GM21447 (cell line): ENCODE results near the gene SBF2.
"Not testable (repeated sequence)": the region's sequence is repeated elsewhere in the genome, so short reads cannot be mapped to it uniquely, and the experiment has no call there.

Experiments
- ATAC-seq: cut with Tn5 transposase; IDR thresholded peaks from one replicate; pipeline ENCODE4 v1.9.1; 2021; ENCODE audit not compliant: unreplicated experiment

Gene SBF2

DNA sequence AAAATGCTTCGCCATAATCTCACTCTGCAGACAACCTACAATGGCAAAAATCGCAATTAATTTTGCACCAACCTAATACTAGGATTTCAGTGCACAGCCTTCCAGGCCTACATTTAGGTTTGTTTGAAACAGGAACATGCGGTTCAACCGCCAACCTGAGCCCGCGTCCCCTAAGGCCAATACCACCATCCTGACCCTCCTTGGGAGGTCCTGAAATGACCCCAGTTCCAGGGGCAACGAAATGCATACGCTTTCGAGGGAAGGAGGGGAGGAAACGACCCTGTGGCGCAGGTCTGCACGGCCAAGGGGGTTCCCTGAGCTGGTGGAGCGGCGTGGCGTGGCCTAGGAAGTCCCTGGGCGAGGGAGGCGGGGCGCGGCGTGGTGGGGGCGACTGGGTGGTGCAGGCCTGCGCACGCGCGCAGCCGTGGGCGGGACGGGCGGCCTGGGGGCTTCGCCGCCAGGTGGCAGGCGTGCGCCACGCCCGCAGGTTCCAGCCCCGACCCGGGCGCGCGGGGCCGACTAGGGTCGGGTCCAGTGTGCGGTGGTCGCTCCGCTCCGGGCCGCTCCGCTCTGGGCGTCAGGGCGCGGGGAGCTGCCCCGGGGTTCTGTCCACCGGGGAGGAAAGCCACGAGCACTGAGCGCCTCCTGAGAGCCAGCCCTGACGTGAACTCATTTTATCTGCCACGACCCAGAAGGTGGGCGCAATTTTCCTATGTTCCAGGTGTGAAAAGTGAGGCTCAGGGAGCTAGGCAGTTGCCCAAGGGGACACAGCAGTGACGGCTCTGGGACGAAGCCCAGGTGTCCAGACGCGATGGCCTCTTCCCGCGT lies 536.0 kb downstream of the SBF2 start:
- peak; percentile 44 for ATAC-seq

DNA sequence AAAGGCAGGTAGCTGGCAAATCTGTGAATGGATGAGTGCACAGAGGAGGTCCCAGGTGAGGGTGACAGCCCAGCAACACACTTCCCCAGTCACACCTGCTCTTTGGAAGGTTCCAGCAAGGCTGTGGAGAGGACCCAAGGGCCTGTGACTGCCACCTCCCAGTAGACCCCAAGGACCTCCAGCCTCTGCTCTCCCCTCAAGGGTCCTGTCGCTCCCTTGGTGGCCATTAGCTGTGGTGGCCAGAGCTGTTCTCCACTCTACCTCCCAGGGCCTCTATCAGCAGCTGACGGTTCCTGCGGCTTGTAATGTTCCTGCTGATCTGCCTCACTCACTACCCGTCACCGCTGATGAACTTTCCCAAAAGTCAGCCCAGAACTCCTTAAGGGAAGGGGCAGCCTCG lies 537.1 kb downstream of the SBF2 start:
- no peak for ATAC-seq

DNA sequence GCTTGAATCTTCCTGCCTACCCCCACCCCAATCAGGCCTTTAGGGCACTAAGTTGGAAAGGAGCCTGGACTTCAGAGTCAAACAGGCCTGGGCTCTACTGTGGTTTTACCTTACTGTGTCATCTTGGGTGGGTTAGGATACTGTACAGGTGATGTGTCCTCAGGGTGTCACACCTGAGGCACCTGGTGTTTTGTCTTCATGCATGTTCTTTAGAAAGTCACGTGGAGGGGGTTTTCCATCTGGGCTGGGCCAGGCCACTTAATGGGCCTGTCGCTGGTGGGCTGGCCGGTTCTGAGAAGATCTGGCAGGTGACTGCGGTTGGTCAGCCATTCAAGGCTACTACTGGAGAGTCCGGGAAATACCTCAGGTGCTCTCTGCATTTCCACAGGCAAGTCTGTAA lies 537.6 kb downstream of the SBF2 start:
- no peak for ATAC-seq

DNA sequence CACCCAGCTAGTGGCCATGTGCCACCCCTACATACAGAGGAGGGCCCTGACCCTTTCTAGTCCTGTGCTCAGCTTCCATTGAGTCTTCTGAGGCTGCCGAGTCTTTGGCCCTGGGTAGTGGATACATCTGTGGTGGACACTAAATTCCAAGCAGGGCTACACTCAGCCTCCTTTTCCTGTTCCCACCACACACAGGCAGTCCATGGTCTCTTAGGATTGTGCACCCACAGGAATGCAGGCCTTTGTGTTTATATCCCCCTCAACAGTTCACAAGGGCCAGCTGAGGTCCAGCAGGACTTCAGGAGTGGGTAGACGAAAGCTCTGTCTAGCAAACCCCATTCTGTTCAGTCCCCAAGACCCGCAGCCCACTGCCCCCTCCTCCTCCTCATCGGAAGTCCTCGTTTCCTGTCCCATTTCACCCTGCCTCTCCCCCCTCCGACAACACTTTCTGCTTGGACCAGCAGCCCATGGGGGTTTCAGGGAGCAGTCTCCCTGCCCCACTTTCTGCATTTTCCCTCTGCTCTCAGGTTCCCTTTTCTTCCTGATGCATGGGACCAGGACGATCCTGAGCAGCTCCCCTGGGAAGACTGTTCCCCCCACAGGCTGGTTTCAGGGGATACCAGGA lies 538.3 kb downstream of the SBF2 start:
- ATAC-seq = no peak

DNA sequence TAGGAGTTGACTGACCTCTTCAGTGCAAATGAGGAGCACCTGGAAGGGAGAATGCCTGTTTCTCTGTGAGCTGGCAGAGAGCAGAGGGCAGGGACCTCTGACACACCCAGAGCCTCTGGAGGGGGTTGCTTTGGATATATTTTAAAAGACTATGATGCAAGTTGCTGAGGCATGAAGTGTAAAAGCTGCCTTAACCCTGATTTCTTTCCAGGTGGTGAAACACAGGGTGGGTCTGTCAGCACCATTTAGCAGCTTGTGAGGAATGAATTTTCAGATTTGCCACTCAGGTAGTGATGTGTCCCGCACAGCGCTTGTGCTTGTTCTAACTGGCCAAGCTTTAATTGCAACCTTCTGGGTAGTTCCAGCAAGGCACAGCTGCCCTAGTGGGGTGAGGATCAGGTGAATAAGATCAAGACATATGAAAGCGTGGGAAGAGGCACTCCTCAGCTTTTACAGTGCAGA lies 540.0 kb downstream of the SBF2 start:
- no peak for ATAC-seq

DNA sequence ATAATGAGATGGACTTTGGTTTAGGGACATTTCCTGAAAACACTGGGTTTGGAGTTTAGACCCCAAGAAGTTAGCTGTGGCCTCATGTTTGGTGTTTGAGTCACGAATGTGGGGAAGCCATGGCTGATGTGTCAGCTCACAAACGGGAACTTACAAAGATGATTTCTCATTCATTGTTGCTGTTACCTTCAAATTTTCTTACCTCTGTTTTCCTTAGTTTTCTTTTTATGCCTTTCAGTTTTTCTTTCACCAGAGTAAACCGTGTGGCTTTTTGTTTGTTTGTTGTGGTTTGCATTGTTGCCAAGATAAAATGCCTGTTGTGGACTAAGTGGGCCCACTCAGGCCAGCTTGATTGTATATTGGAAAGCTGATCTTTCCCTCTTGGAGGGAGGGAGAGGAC lies 541.0 kb downstream of the SBF2 start:
- ATAC-seq = no peak

DNA sequence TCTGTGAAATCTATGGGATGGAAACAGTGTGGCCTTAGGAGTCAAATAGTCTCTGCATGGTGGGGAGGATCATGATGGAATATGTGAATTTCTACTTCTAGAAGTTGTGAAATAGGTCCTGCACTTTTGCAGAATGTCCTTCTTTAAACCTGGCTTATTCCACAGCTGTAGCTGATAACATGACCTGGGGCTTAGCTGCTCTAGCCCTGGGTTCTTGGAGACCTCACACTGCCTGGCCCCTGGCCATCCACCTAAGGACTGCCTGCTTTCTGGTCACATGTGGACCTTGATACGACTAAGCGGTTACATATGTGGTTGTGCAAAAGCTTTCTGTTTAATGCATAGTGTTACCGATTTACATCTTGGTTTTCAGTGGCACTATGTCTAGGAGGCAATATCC lies 541.9 kb downstream of the SBF2 start:
- no peak for ATAC-seq

DNA sequence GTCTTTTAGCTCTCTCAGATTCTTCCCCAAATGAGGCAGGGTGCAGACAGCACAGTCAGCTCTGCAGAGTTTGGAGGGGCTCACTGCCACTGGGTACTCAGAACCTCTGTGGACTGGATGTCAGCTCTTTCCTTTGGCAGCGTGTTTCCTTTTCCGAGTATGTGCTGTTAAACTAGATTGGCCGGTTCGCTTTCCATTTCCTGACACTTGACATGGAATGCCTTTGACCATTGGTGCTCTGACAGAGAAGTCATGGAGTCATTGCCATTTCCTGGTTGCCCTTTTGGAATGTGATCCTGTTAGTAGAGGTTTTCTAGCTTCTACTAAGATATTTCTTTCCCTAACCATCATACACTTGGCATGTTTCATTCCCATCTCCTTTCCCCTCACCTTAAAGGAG lies 543.5 kb downstream of the SBF2 start:
- ATAC-seq = no peak

DNA sequence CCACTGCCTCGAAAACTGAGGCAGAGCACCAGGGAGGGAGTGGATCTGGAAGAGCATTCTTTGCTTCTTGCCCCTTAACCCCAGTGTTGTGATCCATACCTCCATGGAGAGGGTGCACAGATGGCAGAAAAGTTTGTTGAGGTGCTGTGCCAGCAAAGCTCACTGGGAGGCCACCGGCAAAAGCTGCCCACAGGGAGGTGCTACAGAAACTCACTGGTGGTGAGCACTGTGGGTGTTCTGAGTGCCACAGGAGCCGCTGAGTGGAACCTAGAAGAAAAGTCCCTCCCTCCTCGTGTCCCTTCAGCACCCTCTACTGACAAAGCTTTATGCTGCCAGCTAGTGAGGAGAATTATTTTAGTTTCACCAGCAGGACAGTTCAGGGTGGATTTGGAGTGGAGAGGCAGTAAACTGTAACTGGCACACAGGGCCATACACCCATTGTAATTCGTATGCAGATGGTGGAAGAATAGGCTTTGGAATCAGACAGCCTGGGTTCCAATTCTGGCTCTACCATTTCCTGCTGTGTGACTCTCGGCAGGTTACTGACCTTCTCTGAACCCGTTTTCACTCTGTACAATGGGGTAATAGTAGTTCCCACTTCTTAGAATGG lies 545.6 kb downstream of the SBF2 start:
- ATAC-seq = peak; percentile 61

DNA sequence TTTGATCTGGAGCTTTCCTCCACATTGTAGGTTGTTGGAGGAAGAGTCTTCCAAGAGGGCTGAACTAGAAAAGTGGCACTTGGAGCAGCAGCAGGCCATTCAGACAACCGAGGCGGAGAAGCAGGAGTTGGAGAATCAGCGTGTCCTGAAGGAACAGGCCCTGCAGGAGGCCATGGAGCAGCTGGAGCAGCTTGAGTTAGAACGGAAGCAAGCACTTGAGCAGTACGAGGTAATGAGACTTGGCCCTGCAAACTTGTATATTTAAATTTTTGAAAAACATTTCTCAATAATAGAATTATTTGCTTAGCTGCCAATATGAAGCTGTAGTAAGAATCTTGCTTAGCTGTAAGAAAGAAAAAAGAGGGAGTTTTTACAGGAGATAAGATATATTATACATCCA lies 546.2 kb downstream of the SBF2 start:
- no peak for ATAC-seq

DNA sequence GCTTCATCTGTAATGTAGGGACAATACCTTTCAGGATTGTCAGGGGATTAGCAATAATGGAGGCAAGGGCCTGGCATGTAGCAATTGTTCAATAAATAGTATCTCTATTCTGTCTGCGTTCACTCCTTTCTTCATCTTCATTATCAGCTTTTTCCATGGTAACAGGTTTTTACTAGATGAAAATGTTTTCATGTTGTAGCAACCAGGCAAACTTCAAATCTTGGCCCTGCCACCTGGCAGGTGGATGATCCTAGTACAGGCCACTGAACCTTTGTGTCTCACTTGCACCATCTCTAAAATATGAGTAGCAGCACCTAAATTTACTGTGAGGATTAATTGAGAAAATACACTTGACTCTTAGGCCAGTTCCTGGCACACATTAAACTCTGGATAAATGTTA lies 546.8 kb downstream of the SBF2 start:
- no peak for ATAC-seq

DNA sequence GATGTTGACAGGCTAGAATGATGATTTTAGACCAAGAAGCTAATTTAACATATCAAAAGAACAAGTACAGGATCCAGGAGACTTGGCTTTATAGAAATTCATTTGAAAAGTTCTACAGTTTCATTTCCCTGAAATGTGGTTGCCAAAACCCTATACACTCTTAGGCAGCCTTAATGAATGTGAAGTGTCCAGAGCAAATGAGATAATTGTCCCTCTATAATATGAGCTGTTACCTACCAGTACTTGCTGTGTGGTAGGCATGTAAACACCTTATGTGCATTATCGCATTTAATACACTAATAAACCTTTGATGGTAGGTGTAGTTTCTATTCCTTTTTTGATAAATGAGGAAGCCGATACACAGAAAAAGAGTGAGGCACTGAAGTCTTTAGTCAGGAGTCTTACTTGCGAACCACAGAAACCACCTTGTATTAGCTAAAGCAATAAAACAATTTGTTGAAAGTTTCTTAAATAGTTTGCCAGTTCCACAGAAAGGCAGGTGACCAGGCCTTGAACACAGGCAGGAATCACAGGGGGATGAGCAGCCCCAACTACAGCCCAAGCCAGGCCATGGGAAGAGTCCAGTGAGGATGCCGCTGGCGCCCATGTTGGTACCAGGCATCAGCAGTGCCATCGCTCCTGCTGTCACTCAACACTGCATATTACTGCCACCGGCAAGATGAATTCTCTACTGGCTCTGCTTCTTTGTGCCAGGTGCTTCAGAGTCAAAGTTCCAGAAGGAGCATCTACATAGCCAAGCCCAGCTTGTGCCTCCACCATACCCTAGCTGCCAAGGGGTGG lies 548.4 kb downstream of the SBF2 start:
- ATAC-seq = peak; percentile 53

DNA sequence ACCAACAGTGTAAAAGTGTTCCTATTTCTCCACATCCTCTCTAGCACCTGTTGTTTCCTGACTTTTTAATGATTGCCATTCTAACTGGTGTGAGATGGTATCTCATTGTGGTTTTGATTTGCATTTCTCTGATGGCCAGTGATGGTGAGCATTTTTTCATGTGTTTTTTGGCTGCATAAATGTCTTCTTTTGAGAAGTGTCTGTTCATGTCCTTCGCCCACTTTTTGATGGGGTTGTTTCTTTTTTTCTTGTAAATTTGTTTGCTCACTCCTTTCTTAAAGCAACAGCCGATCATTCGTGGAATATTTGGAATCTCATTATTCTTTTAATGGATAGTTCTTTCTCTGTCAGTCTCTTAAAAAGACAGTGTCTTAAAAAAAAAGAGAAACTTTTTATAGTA lies 550.5 kb downstream of the SBF2 start:
- not testable (repeated sequence) for ATAC-seq

DNA sequence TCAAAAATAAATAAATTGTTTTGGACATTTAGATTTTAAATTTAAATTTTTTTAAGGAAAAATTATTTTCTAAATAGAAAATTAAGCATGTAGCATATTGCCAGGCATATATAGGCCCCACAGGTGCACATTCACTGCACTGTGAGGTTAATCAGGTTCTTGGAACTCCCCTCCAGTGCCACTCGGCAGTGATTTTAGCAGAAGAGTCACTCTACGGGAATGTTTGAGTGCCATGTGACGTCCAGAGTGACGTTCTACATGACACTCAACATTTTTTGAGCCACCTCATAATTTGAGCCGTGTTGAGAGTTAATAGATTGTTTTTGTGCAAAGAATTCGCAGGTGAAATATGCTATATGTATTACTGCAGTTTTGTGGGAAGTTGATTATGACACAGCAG lies 552.8 kb downstream of the SBF2 start:
- ATAC-seq = no peak

DNA sequence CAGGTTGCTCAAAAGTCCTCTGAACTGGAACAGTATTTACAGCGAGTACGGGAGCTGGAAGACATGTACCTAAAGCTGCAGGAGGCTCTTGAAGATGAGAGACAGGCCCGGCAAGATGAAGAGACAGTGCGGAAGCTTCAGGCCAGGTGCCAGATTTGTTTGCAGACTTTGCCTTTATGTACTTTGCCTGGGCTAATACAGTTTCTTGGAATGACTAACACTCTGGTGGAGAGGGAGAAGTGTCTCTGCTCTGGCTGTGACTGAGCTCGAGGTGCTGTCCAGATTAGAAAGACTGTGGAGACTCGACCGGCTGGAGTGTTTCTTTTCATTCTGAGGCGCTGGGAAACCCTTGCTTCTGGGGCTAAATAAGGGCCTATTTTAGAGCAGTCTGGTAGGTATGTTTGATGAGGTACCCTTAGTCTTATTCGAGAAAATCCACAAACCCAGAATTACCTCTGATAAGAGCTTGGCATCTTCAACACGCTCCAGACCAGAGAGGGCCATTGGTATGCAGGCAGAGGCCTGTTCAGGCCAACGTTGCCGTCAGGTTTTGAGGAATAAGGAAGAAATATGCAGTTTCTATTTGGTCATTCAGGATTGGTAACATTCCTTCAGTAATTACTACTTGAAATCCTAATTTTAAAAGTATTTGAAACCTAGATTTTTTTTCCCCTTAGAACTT lies 553.7 kb downstream of the SBF2 start:
- no peak for ATAC-seq

DNA sequence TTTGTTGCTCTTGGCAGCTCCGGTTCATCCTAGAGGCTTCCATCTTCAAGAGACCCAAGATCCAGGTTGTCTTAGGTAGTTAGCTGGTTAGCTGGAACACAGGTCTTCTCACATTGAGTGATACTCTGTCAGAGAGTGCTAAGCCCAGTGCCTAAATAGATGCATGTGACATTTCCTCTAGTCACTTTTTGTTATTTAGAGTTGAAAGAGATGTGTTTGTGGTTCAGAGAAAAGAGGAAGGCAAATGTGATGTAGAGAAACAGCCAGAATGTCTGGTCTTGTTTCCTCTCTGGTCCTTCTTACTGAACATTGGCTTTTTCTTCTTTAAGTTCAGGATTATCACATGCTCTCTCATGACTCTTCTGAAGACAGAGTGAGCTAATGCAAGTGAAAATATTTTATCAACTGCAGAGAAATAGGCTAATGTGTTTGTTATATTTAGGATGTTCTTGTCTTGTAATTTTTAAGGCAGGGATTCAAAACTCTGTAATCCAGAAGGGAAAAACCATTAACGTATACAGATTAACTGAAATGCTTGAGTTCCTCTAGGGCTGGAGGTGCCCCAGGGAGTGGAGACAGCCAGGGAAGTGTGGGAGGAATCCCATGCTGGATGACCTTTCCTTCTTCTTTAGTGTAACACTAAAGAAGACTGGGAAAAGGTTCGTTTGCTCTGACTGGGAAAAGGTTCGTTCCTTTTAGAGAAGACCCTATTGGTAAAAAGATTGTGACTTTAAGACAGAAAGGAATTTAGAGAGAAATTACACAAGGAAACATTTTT lies 554.7 kb downstream of the SBF2 start:
- ATAC-seq = peak; percentile 72

DNA sequence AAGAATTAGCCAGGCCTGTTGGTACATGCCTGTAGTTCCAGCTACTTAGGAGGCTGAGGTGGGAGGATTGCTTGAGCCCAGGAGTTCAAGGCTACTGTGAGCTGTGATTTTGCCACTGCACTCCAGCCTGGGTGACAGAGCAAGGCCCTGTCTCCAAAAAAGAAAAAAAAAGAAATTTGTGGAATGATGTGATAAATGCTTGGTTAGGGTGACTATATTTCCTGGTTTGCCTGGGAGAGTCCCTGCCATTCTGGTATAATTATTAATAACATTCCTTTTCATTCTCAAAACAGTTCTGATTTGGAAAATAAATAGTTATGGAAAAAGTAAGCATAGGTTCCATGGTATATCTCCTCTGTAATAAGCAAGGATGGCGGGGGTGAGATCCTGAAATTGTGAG lies 555.3 kb downstream of the SBF2 start:
- ATAC-seq = no peak

DNA sequence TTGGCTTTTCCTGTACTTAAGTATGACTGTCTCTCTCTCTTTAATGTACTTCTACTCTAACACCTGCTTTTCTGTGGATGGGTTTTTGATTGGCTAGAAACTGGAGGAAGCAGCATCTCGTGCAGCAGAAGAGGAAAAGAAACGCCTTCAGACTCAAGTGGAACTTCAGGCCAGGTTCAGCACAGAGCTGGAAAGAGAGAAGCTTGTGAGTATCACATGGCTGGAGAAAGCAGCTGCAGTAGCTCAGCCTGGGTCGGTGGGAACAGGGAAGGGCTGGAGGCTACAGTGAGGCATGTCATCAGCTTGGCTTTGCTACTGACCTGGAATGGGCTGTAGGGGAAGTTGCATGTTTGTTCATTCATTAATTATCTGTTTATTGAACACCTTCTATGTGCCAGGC lies 555.9 kb downstream of the SBF2 start:
- no peak for ATAC-seq

DNA sequence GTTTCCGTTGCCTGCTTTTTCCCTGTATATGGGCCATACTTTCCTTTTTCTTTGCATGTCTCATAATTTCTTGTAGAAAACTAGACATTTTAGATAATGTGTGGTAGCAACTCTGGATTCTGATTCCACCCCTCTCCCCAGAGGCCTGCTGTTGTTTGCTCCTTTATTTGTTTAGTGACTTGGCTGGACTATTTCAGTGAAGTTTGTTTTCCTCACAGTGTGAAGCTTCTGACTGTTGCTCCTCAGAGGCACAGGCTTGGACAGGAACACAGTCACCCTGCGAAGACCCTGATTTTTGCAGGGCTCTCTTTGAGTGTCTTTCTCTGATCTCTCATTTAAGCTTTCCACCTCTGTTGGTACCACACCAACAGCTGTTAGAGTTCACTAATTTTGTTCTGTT lies 557.7 kb downstream of the SBF2 start:
- ATAC-seq = no peak

DNA sequence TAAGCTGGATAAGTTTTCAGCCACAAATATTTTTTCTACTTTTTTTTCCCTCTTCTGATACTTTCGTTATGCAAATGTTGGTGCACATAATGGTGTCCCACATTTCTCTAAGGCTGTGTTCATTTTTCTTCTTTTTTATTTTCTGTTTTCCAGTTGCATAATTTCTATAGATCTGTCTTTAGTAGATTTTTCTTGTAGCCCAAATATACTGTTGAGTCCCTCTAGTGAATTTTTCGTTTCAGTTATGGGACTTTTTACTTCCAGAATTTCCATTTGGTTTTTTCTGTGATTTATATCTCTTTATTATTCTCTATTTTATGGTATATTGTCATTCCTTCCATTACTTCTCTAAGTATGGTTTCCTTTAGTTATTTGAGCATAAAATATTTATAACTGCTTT lies 558.1 kb downstream of the SBF2 start:
- ATAC-seq = no peak
